Tibial nerve (tissue), 4 donors: ENCODE data around the gene GPR89A. TPM values are rescaled to one million over a fixed set of nuclear protein-coding genes. Genes with fewer than 3 reads are reported as not detected.

ENCODE experiments used
- DNase-seq, 2 donors: peaks; one replicate each; pipeline ENCODE4 v3.0.0-alpha.2; 2019; ENCODE audit warnings: low spot score in 2 of 2
- H3K27ac ChIP-seq, 4 donors: fragments of 200-600 bp; sonication (generic) in 3 of 4; one replicate each; pipeline ENCODE4 v1.5.1; 2017 to 2019; ENCODE audit warnings: mild to moderate bottlenecking in 1 of 4
- H3K27me3 ChIP-seq, 2 donors: fragments of 200-600 bp; sonication (generic) in 1 of 2; one replicate each; pipeline versions ENCODE4 v1.5.1 to v1.6.0; 2017 to 2019
- H3K36me3 ChIP-seq, 3 donors: fragments of 200-600 bp; sonication (generic); one replicate each; pipeline ENCODE4 v1.5.1; 2018 to 2019
- H3K4me1 ChIP-seq, 4 donors: fragments of 200-600 bp; sonication (generic) in 3 of 4; one replicate each; pipeline ENCODE4 v1.5.1; 2017 to 2019
- H3K4me3 ChIP-seq, 4 donors: fragments of 200-600 bp; sonication (generic) in 3 of 4; one replicate each; pipeline ENCODE4 v1.5.1; 2017 to 2019; ENCODE audit warnings: mild to moderate bottlenecking in 1 of 4, moderate library complexity in 1 of 4
- H3K9me3 ChIP-seq, 4 donors: fragments of 200-600 bp; sonication (generic) in 3 of 4; one replicate each; pipeline ENCODE4 v1.5.1; 2017 to 2019
- CTCF ChIP-seq, 5 experiments: fragments of 200-600 bp in 3 of 5; fragments of 450-650 bp in 2 of 5; sonication (generic) in 3 of 5; IDR thresholded peaks; one replicate each; pipeline ENCODE4 v1.5.1; 2016 to 2019; ENCODE audit warnings: antibody characterized with exemption in 5 of 5, mild to moderate bottlenecking in 3 of 5, moderate library complexity in 2 of 5
- EP300 ChIP-seq, 2 donors: sonication (generic); formaldehyde crosslinking; IDR thresholded peaks; one replicate each; pipeline ENCODE4 v1.6.1; 2017; ENCODE audit warnings: antibody characterized with exemption in 2 of 2, mild to moderate bottlenecking in 1 of 2
- POLR2A ChIP-seq, 2 donors: fragments of 450-650 bp; IDR thresholded peaks; one replicate each; pipeline ENCODE4 v1.6.1; 2017; ENCODE audit warnings: antibody characterized with exemption in 2 of 2, mild to moderate bottlenecking in 2 of 2, moderate library complexity in 2 of 2
- WGBS, 2 donors: methylation state at CpG; one replicate each; pipeline ENCODE4 v1.1.5; 2018; 5-methylcytosine and 5-hydroxymethylcytosine counted together
- total RNA-seq, 4 donors: library from RNA; depleted of rRNA; stranded (reverse); fragments of >200 nt; gene quantifications; one replicate each; pipeline ENCODE4 v1.1.0, GENCODE V29; 2016

Gene GPR89A
- total RNA-seq, 4 donors from 2014 or later: 20.4 to 51.6 (median 33.1) TPM

DNA sequence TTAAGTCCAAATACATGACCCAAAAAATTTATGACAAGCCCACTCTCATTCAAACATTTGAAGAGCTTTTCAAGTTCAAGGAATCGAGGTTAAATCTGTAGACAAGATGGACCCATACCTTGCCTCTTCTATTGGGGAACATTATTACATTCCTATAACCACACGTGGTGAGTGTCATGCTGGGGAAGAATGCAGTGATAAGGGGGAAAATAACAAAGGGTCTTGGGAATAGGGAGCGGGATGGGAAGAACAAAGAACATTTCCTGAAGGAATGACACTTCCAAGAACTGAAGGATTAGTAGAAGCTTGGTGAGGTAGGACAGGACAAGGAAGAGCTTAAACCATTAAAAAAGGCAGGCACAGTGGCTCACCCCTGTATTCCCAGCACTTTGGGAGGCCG, 80.5 kb downstream of the GPR89A start:
- 71 to 78% methylated on average over 4 of the region's 4 CpGs for WGBS, 2 donors
- Histone ChIP-seq H3K4me3 (no peak overlapping the region), H3K27me3 (no peaks in the 10 kb centered on the region), H3K9me3 (no peaks in the 10 kb centered on the region), H3K4me1 (no peaks in the 10 kb centered on the region), H3K27ac (no peak overlapping the region), H3K36me3 (no peaks in the 10 kb centered on the region)
- no peak for DNase-seq
- TF ChIP-seq CTCF (IDR thresholded peaks at IDR 0.05) (no peak), EP300 (IDR thresholded peaks at IDR 0.05) (no peak), POLR2A (IDR thresholded peaks at IDR 0.05) (no peak)

- WGBS, 2 donors: 91 to 96% methylated on average over 6 of the region's 6 CpGs
- H3K27me3 ChIP-seq: no peaks in the 10 kb centered on the region
- DNase-seq: no peak
- H3K4me3 ChIP-seq: no peak overlapping the region
- H3K36me3 ChIP-seq: no peaks in the 10 kb centered on the region
- no peaks in the 10 kb centered on the region for H3K4me1 ChIP-seq
- H3K9me3 ChIP-seq: no peaks in the 10 kb centered on the region
- no peak overlapping the region for H3K27ac ChIP-seq
- TF ChIP-seq POLR2A (IDR thresholded peaks at IDR 0.05): no peak
- TF ChIP-seq EP300 (IDR thresholded peaks at IDR 0.05): no peak
- TF ChIP-seq CTCF (IDR thresholded peaks at IDR 0.05): no peak
Measured at GRCh38 chr1:145688924-145689323, 81.1 kb downstream of the GPR89A start.

DNA sequence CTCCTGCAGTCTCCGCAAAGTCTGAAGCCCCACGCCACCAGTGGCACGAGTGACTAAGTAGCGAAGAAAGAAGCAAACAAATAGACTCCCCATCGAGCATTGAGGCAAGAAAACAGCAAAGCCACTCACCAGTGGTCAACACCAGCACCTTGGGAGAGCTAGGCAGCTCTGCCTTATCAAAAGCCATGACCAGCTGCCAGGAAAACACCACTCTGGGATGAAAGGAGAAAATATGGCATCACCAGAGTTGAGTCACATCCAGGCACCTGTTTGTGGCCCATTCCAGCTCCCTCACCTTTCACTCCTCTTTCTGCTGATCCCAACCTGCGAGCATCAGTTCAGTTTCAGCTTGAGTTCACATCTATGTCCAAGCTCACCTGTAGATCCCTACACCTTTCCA, 82.1 kb downstream of the GPR89A start:
- no peaks in the 10 kb centered on the region for H3K27me3 ChIP-seq
- TF ChIP-seq POLR2A (IDR thresholded peaks at IDR 0.05) (no peak), EP300 (IDR thresholded peaks at IDR 0.05) (no peak), CTCF (IDR thresholded peaks at IDR 0.05) (no peak)
- no peaks in the 10 kb centered on the region for H3K9me3 ChIP-seq
- no peaks in the 10 kb centered on the region for H3K36me3 ChIP-seq
- no peak for DNase-seq
- no peaks in the 10 kb centered on the region for H3K4me1 ChIP-seq
- H3K27ac ChIP-seq: no peak overlapping the region
- H3K4me3 ChIP-seq: no peak overlapping the region
- WGBS, 2 donors: 96 to 98% methylated on average over 6 of the region's 6 CpGs

GRCh38 chr1:145690587-145691558, 83.1 kb downstream of the GPR89A start:
- Histone ChIP-seq H3K4me3 (no peak overlapping the region), H3K36me3 (no peaks in the 10 kb centered on the region), H3K27me3 (no peaks in the 10 kb centered on the region), H3K27ac (no peak overlapping the region), H3K4me1 (no peaks in the 10 kb centered on the region), H3K9me3 (no peaks in the 10 kb centered on the region)
- 67% methylated on average over 5 of the region's 5 CpGs for whole genome bisulfite sequencing, 2 donors
- no peak for TF ChIP-seq POLR2A (IDR thresholded peaks at IDR 0.05)
- no peak for DNase-seq

DNA sequence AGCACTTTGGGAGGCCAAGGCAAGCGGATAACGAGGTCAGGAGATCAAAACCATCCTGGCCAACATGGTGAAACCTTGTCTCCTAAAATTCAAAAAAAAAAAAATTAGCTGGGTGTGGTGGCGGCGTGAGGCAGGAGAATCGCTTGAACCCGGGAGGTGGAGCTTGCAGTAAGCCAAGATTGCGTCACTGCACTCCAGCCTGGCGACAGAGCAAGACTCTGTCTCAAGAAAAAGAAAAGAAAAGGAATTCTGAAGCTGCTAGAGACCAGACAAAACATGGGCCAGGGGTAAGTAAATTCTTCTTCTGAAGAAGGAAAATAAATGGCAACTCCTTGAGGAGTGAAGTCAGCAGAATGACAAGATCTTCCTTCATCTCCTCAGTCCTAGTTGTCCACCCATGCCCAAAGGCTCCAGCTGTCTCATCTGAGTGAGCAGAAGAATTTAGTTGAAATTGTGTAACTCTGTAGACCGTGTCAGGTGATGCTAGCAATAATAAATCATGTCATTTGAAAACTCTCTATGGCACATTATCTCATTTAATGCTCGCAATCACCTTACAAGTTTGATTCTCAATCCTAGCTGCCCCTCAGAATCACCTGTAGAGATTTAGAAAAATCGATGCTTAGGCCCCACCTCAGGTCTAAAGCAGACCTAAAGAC, 85.1 kb downstream of the GPR89A start:
- TF ChIP-seq POLR2A (IDR thresholded peaks at IDR 0.05) (no peak), EP300 (IDR thresholded peaks at IDR 0.05) (no peak), CTCF (IDR thresholded peaks at IDR 0.05) (no peak)
- Histone ChIP-seq H3K27ac (no peak overlapping the region), H3K9me3 (no peaks in the 10 kb centered on the region), H3K4me3 (no peak overlapping the region), H3K27me3 (no peaks in the 10 kb centered on the region), H3K36me3 (no peaks in the 10 kb centered on the region), H3K4me1 (no peaks in the 10 kb centered on the region)
- DNase-seq: no peak
- 87 to 90% methylated on average over 11 of the region's 11 CpGs for WGBS, 2 donors
